Body of pancreas (tissue), 4 donors: Measurements from ENCODE around the gene SLC10A3.

Experiments
- POLR2A ChIP-seq, 3 donors: fragments of 450-650 bp; IDR thresholded peaks; one replicate each; pipeline ENCODE4 v1.6.1; 2016; ENCODE audit warnings: antibody characterized with exemption in 3 of 3, mild to moderate bottlenecking in 2 of 3
- TF ChIP-seq, protein P1 (sequence below), 7 experiments: fragments of 450-650 bp in 4 of 7; fragments of 200-600 bp in 3 of 7; sonication (generic) in 3 of 7; IDR thresholded peaks; one replicate each; pipeline ENCODE4 v1.5.1; 2016 to 2019; ENCODE audit warnings: antibody characterized with exemption in 7 of 7

DNA sequence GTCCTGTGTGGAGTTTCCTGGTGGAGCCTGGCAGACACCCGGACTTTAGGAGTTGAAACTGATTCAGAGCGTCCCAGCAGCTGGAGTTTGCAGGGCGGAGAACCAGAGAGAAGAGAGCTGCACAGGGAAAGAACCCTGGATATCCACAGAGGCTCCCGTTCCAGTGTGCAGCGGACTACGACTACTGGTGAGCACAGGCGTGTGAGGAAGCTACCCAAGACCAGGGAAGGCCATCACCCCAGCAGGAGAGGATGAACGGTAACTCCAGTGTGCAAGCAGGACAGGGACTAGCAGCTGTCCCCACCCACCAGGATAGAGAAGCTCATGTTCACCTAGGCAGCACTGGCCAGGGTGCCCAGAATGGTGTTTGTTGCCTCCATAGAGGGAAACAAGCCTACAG, 13.6 kb downstream of the SLC10A3 start:
- TF ChIP-seq, protein P1, sequence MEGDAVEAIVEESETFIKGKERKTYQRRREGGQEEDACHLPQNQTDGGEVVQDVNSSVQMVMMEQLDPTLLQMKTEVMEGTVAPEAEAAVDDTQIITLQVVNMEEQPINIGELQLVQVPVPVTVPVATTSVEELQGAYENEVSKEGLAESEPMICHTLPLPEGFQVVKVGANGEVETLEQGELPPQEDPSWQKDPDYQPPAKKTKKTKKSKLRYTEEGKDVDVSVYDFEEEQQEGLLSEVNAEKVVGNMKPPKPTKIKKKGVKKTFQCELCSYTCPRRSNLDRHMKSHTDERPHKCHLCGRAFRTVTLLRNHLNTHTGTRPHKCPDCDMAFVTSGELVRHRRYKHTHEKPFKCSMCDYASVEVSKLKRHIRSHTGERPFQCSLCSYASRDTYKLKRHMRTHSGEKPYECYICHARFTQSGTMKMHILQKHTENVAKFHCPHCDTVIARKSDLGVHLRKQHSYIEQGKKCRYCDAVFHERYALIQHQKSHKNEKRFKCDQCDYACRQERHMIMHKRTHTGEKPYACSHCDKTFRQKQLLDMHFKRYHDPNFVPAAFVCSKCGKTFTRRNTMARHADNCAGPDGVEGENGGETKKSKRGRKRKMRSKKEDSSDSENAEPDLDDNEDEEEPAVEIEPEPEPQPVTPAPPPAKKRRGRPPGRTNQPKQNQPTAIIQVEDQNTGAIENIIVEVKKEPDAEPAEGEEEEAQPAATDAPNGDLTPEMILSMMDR (IDR thresholded peaks at IDR 0.05) = no peak
- TF ChIP-seq POLR2A (IDR thresholded peaks at IDR 0.05) = no peak
